NCI-H146 (cell line): ENCODE results near the gene OR2S2.
"Not testable (repeated sequence)": the region's sequence is repeated elsewhere in the genome, so short reads cannot be mapped to it uniquely, and the experiment has no call there.

ENCODE experiments used
- DNase-seq: peaks from one replicate; lab custom pipeline; 2025; lab: John Stamatoyannopoulos, UW

The OR2S2 gene

GRCh38 chr9:35933550-35934067 lies 24.3 kb downstream of the OR2S2 start:
- no peak for DNase-seq

GRCh38 chr9:35932735-35933134 lies 25.2 kb downstream of the OR2S2 start:
- no peak for DNase-seq

- no peak for DNase-seq
Measured at GRCh38 chr9:35930989-35931388, 27.0 kb downstream of the OR2S2 start.

GRCh38 chr9:35930521-35930920 lies 27.4 kb downstream of the OR2S2 start:
- no peak for DNase-seq

- DNase-seq: no peak
Measured at GRCh38 chr9:35929453-35929718, 28.6 kb downstream of the OR2S2 start.

GRCh38 chr9:35928591-35929452 lies 29.1 kb downstream of the OR2S2 start:
- DNase-seq: no peak

- no peak for DNase-seq
Measured at GRCh38 chr9:35923927-35924763, 33.8 kb downstream of the OR2S2 start.

GRCh38 chr9:35923598-35923926 lies 34.4 kb downstream of the OR2S2 start:
- no peak for DNase-seq

- DNase-seq: no peak
Measured at GRCh38 chr9:35920051-35920620, 37.8 kb downstream of the OR2S2 start.

GRCh38 chr9:35919212-35920008 lies 38.5 kb downstream of the OR2S2 start:
- DNase-seq: no peak

- no peak for DNase-seq
Measured at GRCh38 chr9:35918780-35919179, 39.2 kb downstream of the OR2S2 start.

- DNase-seq: no peak
Measured at GRCh38 chr9:35917261-35917660, 40.7 kb downstream of the OR2S2 start.

- no peak for DNase-seq
Measured at GRCh38 chr9:35915681-35916294, 42.2 kb downstream of the OR2S2 start.

GRCh38 chr9:35914301-35914807 lies 43.6 kb downstream of the OR2S2 start:
- no peak for DNase-seq

- DNase-seq: not testable (repeated sequence)
Measured at GRCh38 chr9:35913429-35913828, 44.5 kb downstream of the OR2S2 start.

- no peak for DNase-seq
Measured at GRCh38 chr9:35912791-35913400, 45.1 kb downstream of the OR2S2 start.

GRCh38 chr9:35911690-35912089 lies 46.3 kb downstream of the OR2S2 start:
- DNase-seq: no peak

GRCh38 chr9:35910613-35911359 lies 47.2 kb downstream of the OR2S2 start:
- DNase-seq: peak; percentile 32

GRCh38 chr9:35909687-35910612 lies 48.0 kb downstream of the OR2S2 start:
- DNase-seq: no peak
